Measurements from ENCODE around the gene BUB3.

DNA sequence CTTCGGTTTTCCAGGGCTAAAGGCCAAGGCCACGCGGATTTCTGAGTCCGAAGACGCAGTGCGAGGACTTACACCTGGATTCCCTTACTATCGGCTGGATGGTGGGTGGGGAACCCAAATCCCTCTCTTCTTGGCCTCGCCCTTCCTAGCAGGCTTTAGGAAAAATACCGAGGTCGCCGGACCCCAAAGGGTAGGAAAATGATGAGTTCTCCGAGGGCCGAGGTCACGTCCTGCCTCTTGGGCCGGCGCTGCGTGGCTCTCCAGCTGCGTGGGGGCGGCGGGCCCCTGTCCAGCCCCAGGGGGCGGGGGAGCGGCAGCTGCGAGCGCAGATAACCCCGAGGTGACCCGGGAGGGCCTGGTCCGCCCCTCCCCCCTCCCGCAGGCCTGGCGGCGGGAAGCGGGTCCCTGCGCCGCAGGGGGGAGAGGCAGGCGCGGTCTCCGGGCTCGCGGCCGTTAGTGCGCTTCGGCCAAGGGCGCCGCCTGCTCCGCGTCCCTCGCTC, 19.2 kb upstream of the BUB3 start:
- TF ChIP-seq EZH2phosphoT487 (IDR thresholded peaks at IDR 0.05; ENCODE audit: insufficient read depth, low read depth): no peak
- no peak for TF ChIP-seq EZH2 (IDR thresholded peaks at IDR 0.05; ENCODE audit: insufficient read depth, poor library complexity, severe bottlenecking)
